IPS DF 4.7 (cell line): ENCODE results near the gene DEPDC1.
"Not testable (repeated sequence)": the region's sequence is repeated elsewhere in the genome, so short reads cannot be mapped to it uniquely, and the experiment has no call there.

Experiments
- DNase-seq: peaks from one replicate; pipeline ENCODE4 v3.0.0-alpha.2; 2013; ENCODE audit warnings: low spot score; ENCODE audit errors: extremely low read depth

The DEPDC1 gene

GRCh38 chr1:68496680-68497357 lies at the start of gene DEPDC1:
Gene DEPDC1, minus strand, starts transcription at chr1:68497082. Its CDS starts 83 bp downstream, at chr1:68496999.
- DNase-seq: peak; percentile 66

- no peak for DNase-seq
These were observed 47.8 kb upstream of the DEPDC1 start for GRCh38 chr1:68544651-68545050.

GRCh38 chr1:68542586-68542985 lies 45.7 kb upstream of the DEPDC1 start:
- no peak for DNase-seq

GRCh38 chr1:68538941-68539340 lies 42.1 kb upstream of the DEPDC1 start:
- DNase-seq: no peak

GRCh38 chr1:68528243-68528642 lies 31.4 kb upstream of the DEPDC1 start:
- DNase-seq: no peak

GRCh38 chr1:68525781-68526180 lies 28.9 kb upstream of the DEPDC1 start:
- no peak for DNase-seq

- no peak for DNase-seq
These were observed 24.4 kb upstream of the DEPDC1 start for GRCh38 chr1:68521286-68521685.

GRCh38 chr1:68516066-68516465 lies 19.2 kb upstream of the DEPDC1 start:
- no peak for DNase-seq

GRCh38 chr1:68511254-68511653 lies 14.4 kb upstream of the DEPDC1 start:
- DNase-seq: no peak

GRCh38 chr1:68506386-68506785 lies 9.5 kb upstream of the DEPDC1 start:
- DNase-seq: no peak

GRCh38 chr1:68503085-68503484 lies 6.2 kb upstream of the DEPDC1 start:
- DNase-seq: no peak

GRCh38 chr1:68497358-68497698 lies 446 bp upstream of the DEPDC1 start:
- DNase-seq: no peak

GRCh38 chr1:68495968-68496679 lies 758 bp downstream of the DEPDC1 start:
- no peak for DNase-seq

GRCh38 chr1:68495532-68495931 lies 1.4 kb downstream of the DEPDC1 start:
- DNase-seq: no peak

- no peak for DNase-seq
These were observed 3.7 kb downstream of the DEPDC1 start for GRCh38 chr1:68493193-68493592.

- DNase-seq: not testable (repeated sequence)
These were observed 4.6 kb downstream of the DEPDC1 start for GRCh38 chr1:68492255-68492654.

- DNase-seq: no peak
These were observed 6.7 kb downstream of the DEPDC1 start for GRCh38 chr1:68490046-68490651.

- no peak for DNase-seq
These were observed 11.4 kb downstream of the DEPDC1 start for GRCh38 chr1:68485431-68486022.

- no peak for DNase-seq
These were observed 12.3 kb downstream of the DEPDC1 start for GRCh38 chr1:68484618-68485017.

- DNase-seq: no peak
These were observed 15.8 kb downstream of the DEPDC1 start for GRCh38 chr1:68481041-68481440.

- DNase-seq: no peak
These were observed 17.4 kb downstream of the DEPDC1 start for GRCh38 chr1:68479501-68479900.

- no peak for DNase-seq
These were observed 18.2 kb downstream of the DEPDC1 start for GRCh38 chr1:68478662-68479061.
